Measurements from ENCODE around the gene HMX2.

- no peak for TF ChIP-seq EZH2phosphoT487 (IDR thresholded peaks at IDR 0.05; ENCODE audit: borderline replicate concordance)
- no peak for TF ChIP-seq TCF7L2 (IDR thresholded peaks at IDR 0.05; ENCODE audit: borderline replicate concordance, extremely low read depth, insufficient read depth, insufficient read length)
- TF ChIP-seq CTCF (IDR thresholded peaks at IDR 0.05 in 2 of 3, conservative IDR thresholded peaks at IDR 0.05 in 1 of 3; ENCODE audit: borderline replicate concordance in 1 of 3, insufficient read depth in 1 of 3, low read depth in 2 of 3, low read length in 2 of 3), result no peak
- no peak for TF ChIP-seq ZNF274 (IDR thresholded peaks at IDR 0.05; ENCODE audit: low read depth, low read length)
- TF ChIP-seq POLR2AphosphoS5 (IDR thresholded peaks at IDR 0.05; ENCODE audit: low read depth, low read length), result no peak
- TF ChIP-seq POLR2A (IDR thresholded peaks at IDR 0.05; ENCODE audit: borderline replicate concordance, extremely low read depth, insufficient read depth, insufficient read length), result no peak
- no peak for TF ChIP-seq EZH2 (IDR thresholded peaks at IDR 0.05)
- TF ChIP-seq REST (IDR thresholded peaks at IDR 0.05; ENCODE audit: low read depth), result no peak
- TF ChIP-seq SIN3A (IDR thresholded peaks at IDR 0.05; ENCODE audit: low read depth), result no peak
- TF ChIP-seq RAD21 (IDR thresholded peaks at IDR 0.05; ENCODE audit: low read depth), result no peak
- TF ChIP-seq MAX (IDR thresholded peaks at IDR 0.05), result no peak
Measured at GRCh38 chr10:123157210-123157609, 9.3 kb downstream of the HMX2 start.
